ENCODE results near the gene ANKRD11.

ANKRD11 gene

GRCh38 chr16:89232107-89232506 lies 258.3 kb downstream of the ANKRD11 start:
- Histone ChIP-seq H3K27ac (ENCODE audit: low read depth, low read length) (no peak overlapping the region), H3K18ac (ENCODE audit: low read length) (no peak overlapping the region), H4K8ac (ENCODE audit: low read depth, low read length) (no peak overlapping the region), H3K9ac (ENCODE audit: low read length) (peak overlapping the region; percentile 47), H2AFZ (ENCODE audit: insufficient read depth, low read length, poor library complexity) (no peak overlapping the region), H3K36me3 (ENCODE audit: control insufficient read depth in 1 of 2, insufficient read depth in 2 of 2, low read length in 2 of 2) (peaks cover 49 to 66% of the 10 kb centered on the region in 2 experiments), H3K4me1 (ENCODE audit: control insufficient read depth in 1 of 2, insufficient read depth in 2 of 2, low read length in 2 of 2) (no peaks in the 10 kb centered on the region), H2BK12ac (ENCODE audit: low read length) (no peak overlapping the region), H3K79me2 (ENCODE audit: control insufficient read depth, insufficient read depth, low read length, poor library complexity) (no peaks in the 10 kb centered on the region), H2AK5ac (ENCODE audit: low read length) (no peak overlapping the region), H3K4me2 (ENCODE audit: low read length) (no peak overlapping the region), H3K9me3 (ENCODE audit: insufficient read depth, low read depth, low read length) (peaks cover 29% of the 10 kb centered on the region), H3K14ac (ENCODE audit: low read length) (no peak overlapping the region), H2BK5ac (ENCODE audit: low read depth, low read length, poor library complexity) (no peak overlapping the region), H3K4ac (ENCODE audit: low read depth, low read length) (no peak overlapping the region), H4K12ac (ENCODE audit: low read depth, low read length) (no peak overlapping the region), H3K23ac (ENCODE audit: low read length) (no peak overlapping the region), H2BK120ac (ENCODE audit: insufficient read depth, low read length, poor library complexity) (no peak overlapping the region), H4K91ac (ENCODE audit: low read depth, low read length) (no peak overlapping the region), H3K79me1 (ENCODE audit: low read length) (no peaks in the 10 kb centered on the region), H3K4me3 (ENCODE audit: low read depth, low read length) (no peak overlapping the region), H3K27me3 (ENCODE audit: insufficient read depth, low read length) (no peaks in the 10 kb centered on the region)
- no CpG with 5 or more reads among the region's 2 CpGs for WGBS (ENCODE audit: extremely low coverage, insufficient coverage, insufficient read length)
- no peak for DNase-seq

- H2AFZ ChIP-seq (ENCODE audit: insufficient read depth, low read length, poor library complexity) = no peak overlapping the region
- no peak overlapping the region for H3K18ac ChIP-seq (ENCODE audit: low read length)
- no CpG with 5 or more reads among the region's 14 CpGs for WGBS (ENCODE audit: extremely low coverage, insufficient coverage, insufficient read length)
- no peak overlapping the region for H4K91ac ChIP-seq (ENCODE audit: low read depth, low read length)
- H2BK12ac ChIP-seq (ENCODE audit: low read length) = no peak overlapping the region
- H2BK120ac ChIP-seq (ENCODE audit: insufficient read depth, low read length, poor library complexity) = no peak overlapping the region
- DNase-seq = no peak
- no peak overlapping the region for H3K4ac ChIP-seq (ENCODE audit: low read depth, low read length)
- no peaks in the 10 kb centered on the region for H3K79me2 ChIP-seq (ENCODE audit: control insufficient read depth, insufficient read depth, low read length, poor library complexity)
- no peak overlapping the region for H2AK5ac ChIP-seq (ENCODE audit: low read length)
- H3K9ac ChIP-seq (ENCODE audit: low read length) = no peak overlapping the region
- H2BK5ac ChIP-seq (ENCODE audit: low read depth, low read length, poor library complexity) = no peak overlapping the region
- H3K4me1 ChIP-seq (ENCODE audit: control insufficient read depth in 1 of 2, insufficient read depth in 2 of 2, low read length in 2 of 2) = no peaks in the 10 kb centered on the region
- H3K27ac ChIP-seq (ENCODE audit: low read depth, low read length) = no peak overlapping the region
- H3K9me3 ChIP-seq (ENCODE audit: insufficient read depth, low read depth, low read length) = peaks cover 34% of the 10 kb centered on the region
- H3K4me3 ChIP-seq (ENCODE audit: low read depth, low read length) = no peak overlapping the region
- H3K79me1 ChIP-seq (ENCODE audit: low read length) = no peaks in the 10 kb centered on the region
- H3K36me3 ChIP-seq (ENCODE audit: control insufficient read depth in 1 of 2, insufficient read depth in 2 of 2, low read length in 2 of 2) = peaks cover 63 to 79% of the 10 kb centered on the region in 2 experiments
- H4K8ac ChIP-seq (ENCODE audit: low read depth, low read length) = no peak overlapping the region
- H4K12ac ChIP-seq (ENCODE audit: low read depth, low read length) = no peak overlapping the region
- H3K14ac ChIP-seq (ENCODE audit: low read length) = no peak overlapping the region
- no peak overlapping the region for H3K4me2 ChIP-seq (ENCODE audit: low read length)
- no peaks in the 10 kb centered on the region for H3K27me3 ChIP-seq (ENCODE audit: insufficient read depth, low read length)
- H3K23ac ChIP-seq (ENCODE audit: low read length) = no peak overlapping the region
Observed at GRCh38 chr16:89230255-89230654, 260.1 kb downstream of the ANKRD11 start.

GRCh38 chr16:89224665-89225064 lies 265.7 kb downstream of the ANKRD11 start:
- no CpG with 5 or more reads among the region's 10 CpGs for WGBS (ENCODE audit: extremely low coverage, insufficient coverage, insufficient read length)
- Histone ChIP-seq H3K79me1 (ENCODE audit: low read length) (no peaks in the 10 kb centered on the region), H3K4me1 (ENCODE audit: control insufficient read depth in 1 of 2, insufficient read depth in 2 of 2, low read length in 2 of 2) (no peaks in the 10 kb centered on the region), H3K4ac (ENCODE audit: low read depth, low read length) (no peak overlapping the region), H2AK5ac (ENCODE audit: low read length) (no peak overlapping the region), H3K14ac (ENCODE audit: low read length) (no peak overlapping the region), H3K9me3 (ENCODE audit: insufficient read depth, low read depth, low read length) (peaks cover 15% of the 10 kb centered on the region), H2BK5ac (ENCODE audit: low read depth, low read length, poor library complexity) (no peak overlapping the region), H3K9ac (ENCODE audit: low read length) (no peak overlapping the region), H2BK12ac (ENCODE audit: low read length) (no peak overlapping the region), H3K23ac (ENCODE audit: low read length) (no peak overlapping the region), H4K8ac (ENCODE audit: low read depth, low read length) (no peak overlapping the region), H3K4me3 (ENCODE audit: low read depth, low read length) (no peak overlapping the region), H3K18ac (ENCODE audit: low read length) (no peak overlapping the region), H4K91ac (ENCODE audit: low read depth, low read length) (no peak overlapping the region), H3K79me2 (ENCODE audit: control insufficient read depth, insufficient read depth, low read length, poor library complexity) (no peaks in the 10 kb centered on the region), H4K12ac (ENCODE audit: low read depth, low read length) (no peak overlapping the region), H2BK120ac (ENCODE audit: insufficient read depth, low read length, poor library complexity) (no peak overlapping the region), H3K27me3 (ENCODE audit: insufficient read depth, low read length) (no peaks in the 10 kb centered on the region), H3K4me2 (ENCODE audit: low read length) (no peak overlapping the region), H2AFZ (ENCODE audit: insufficient read depth, low read length, poor library complexity) (no peak overlapping the region), H3K36me3 (ENCODE audit: control insufficient read depth in 1 of 2, insufficient read depth in 2 of 2, low read length in 2 of 2) (peaks cover 63 to 76% of the 10 kb centered on the region in 2 experiments), H3K27ac (ENCODE audit: low read depth, low read length) (no peak overlapping the region)
- DNase-seq = no peak

GRCh38 chr16:89222931-89223330 lies 267.4 kb downstream of the ANKRD11 start:
- no CpG with 5 or more reads among the region's 21 CpGs for WGBS (ENCODE audit: extremely low coverage, insufficient coverage, insufficient read length)
- no peaks in the 10 kb centered on the region for H3K79me2 ChIP-seq (ENCODE audit: control insufficient read depth, insufficient read depth, low read length, poor library complexity)
- H2AFZ ChIP-seq (ENCODE audit: insufficient read depth, low read length, poor library complexity) = no peak overlapping the region
- no peak overlapping the region for H3K18ac ChIP-seq (ENCODE audit: low read length)
- H3K27ac ChIP-seq (ENCODE audit: low read depth, low read length) = no peak overlapping the region
- no peak overlapping the region for H2BK12ac ChIP-seq (ENCODE audit: low read length)
- H3K36me3 ChIP-seq (ENCODE audit: control insufficient read depth in 1 of 2, insufficient read depth in 2 of 2, low read length in 2 of 2) = peaks cover 58 to 68% of the 10 kb centered on the region in 2 experiments
- DNase-seq = no peak
- H3K4me2 ChIP-seq (ENCODE audit: low read length) = no peak overlapping the region
- H3K23ac ChIP-seq (ENCODE audit: low read length) = no peak overlapping the region
- H4K91ac ChIP-seq (ENCODE audit: low read depth, low read length) = no peak overlapping the region
- peaks cover 13% of the 10 kb centered on the region for H3K9me3 ChIP-seq (ENCODE audit: insufficient read depth, low read depth, low read length)
- no peaks in the 10 kb centered on the region for H3K27me3 ChIP-seq (ENCODE audit: insufficient read depth, low read length)
- H3K14ac ChIP-seq (ENCODE audit: low read length) = no peak overlapping the region
- H2AK5ac ChIP-seq (ENCODE audit: low read length) = no peak overlapping the region
- no peak overlapping the region for H2BK120ac ChIP-seq (ENCODE audit: insufficient read depth, low read length, poor library complexity)
- H3K9ac ChIP-seq (ENCODE audit: low read length) = no peak overlapping the region
- H3K4me1 ChIP-seq (ENCODE audit: control insufficient read depth in 1 of 2, insufficient read depth in 2 of 2, low read length in 2 of 2) = no peaks in the 10 kb centered on the region
- H4K12ac ChIP-seq (ENCODE audit: low read depth, low read length) = no peak overlapping the region
- no peak overlapping the region for H3K4ac ChIP-seq (ENCODE audit: low read depth, low read length)
- no peak overlapping the region for H3K4me3 ChIP-seq (ENCODE audit: low read depth, low read length)
- no peaks in the 10 kb centered on the region for H3K79me1 ChIP-seq (ENCODE audit: low read length)
- H2BK5ac ChIP-seq (ENCODE audit: low read depth, low read length, poor library complexity) = no peak overlapping the region
- H4K8ac ChIP-seq (ENCODE audit: low read depth, low read length) = no peak overlapping the region

Data from trophoblast cell (in vitro differentiated cells and primary cell).